Muscle layer of duodenum (tissue), 2 donors: ENCODE results near the gene CHRND.

Experiments
- H3K27ac ChIP-seq: one replicate; pipeline ENCODE4 v1.7.0; 2013; ENCODE audit warnings: mild to moderate bottlenecking, low read length
- H3K27me3 ChIP-seq: one replicate; pipeline ENCODE4 v1.7.0; 2013; ENCODE audit warnings: low read depth, mild to moderate bottlenecking, control low read depth, low read length
- H3K36me3 ChIP-seq, 2 donors: one replicate each; pipeline ENCODE4 v1.7.0; 2013; ENCODE audit warnings: low read length in 2 of 2, control low read depth in 1 of 2, mild to moderate bottlenecking in 1 of 2; ENCODE audit not compliant: insufficient read depth in 2 of 2, control insufficient read depth in 1 of 2
- H3K4me1 ChIP-seq, 2 donors: one replicate each; pipeline ENCODE4 v1.7.0; 2013; ENCODE audit warnings: low read length in 2 of 2, mild to moderate bottlenecking in 2 of 2, control low read depth in 1 of 2, moderate library complexity in 1 of 2; ENCODE audit not compliant: insufficient read depth in 2 of 2, control insufficient read depth in 1 of 2
- H3K4me3 ChIP-seq, 2 donors: one replicate each; pipeline ENCODE4 v1.7.0; 2013; ENCODE audit warnings: low read length in 2 of 2, low read depth in 1 of 2, mild to moderate bottlenecking in 1 of 2
- H3K9me3 ChIP-seq, 2 donors: one replicate each; pipeline ENCODE4 v1.7.0; 2013; ENCODE audit warnings: low read length in 2 of 2, control low read depth in 1 of 2, mild to moderate bottlenecking in 1 of 2; ENCODE audit not compliant: control insufficient read depth in 1 of 2
- donor health status: healthy.

CHRND gene

DNA sequence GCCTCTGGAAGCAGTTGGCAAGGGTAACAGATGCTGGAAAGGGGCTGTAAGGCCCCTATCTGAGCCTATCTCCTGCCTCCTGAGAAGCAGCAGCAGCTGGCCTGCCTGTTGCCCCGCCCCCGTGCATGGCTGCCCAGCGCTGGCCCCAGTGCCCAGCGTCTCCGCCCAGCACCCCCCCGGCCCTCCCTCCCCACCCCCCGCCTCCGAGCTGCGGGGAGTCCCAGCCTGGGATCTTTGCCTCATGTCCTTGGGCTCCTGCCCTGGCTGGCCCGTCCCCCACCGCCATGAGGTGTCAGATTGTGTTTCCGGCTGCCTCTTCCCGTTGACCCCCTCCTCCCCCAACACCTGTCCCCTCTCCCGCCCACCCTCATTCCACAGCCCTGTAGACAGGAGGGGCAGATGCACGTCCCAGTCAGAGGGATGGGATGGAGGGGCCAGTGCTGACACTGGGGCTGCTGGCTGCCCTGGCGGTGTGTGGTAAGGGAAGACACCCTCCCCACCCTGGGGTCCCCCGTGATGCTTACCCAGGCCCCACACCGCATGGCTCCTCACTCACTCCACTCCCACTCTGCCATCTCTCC lies at the start of gene CHRND:
TSS of gene CHRND (plus strand) at position 370 of the 581 bp plus-strand sequence. CDS start at position 426, 56 bp downstream.
- no peaks in the 10 kb centered on the region for H3K36me3 ChIP-seq
- H3K4me1 ChIP-seq = peaks cover 0 to 28% of the 10 kb centered on the region in 2 donors
- peaks cover 19% of the 10 kb centered on the region for H3K27me3 ChIP-seq
- no peak within 1 kb of the TSS for H3K4me3 ChIP-seq
- no peak within 1 kb of the TSS for H3K27ac ChIP-seq
- no peaks in the 10 kb centered on the region for H3K9me3 ChIP-seq

DNA sequence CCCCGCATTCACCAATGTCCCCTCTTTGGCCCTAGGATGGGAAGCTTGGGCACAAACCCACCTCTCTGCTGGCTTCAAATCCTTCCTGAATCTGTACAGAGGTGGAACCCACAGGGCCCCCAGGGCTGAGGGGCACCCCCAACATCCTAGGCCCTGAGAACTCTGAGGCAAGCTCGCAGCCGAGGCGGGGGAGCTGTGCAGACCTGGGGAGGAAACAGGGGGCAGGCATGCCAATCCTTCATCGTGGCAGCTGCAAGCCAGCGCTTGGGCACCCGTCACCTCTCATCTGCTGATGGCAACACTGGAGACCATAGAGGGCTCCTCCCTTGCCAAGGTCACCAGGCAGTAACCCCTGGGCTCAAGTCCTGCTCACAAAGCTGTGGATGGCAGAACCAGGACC lies 49.2 kb upstream of the CHRND start:
- Histone ChIP-seq H3K36me3 (no peaks in the 10 kb centered on the region), H3K27ac (no peak overlapping the region), H3K4me3 (no peak overlapping the region), H3K4me1 (no peaks in the 10 kb centered on the region), H3K9me3 (peaks cover 2 to 5% of the 10 kb centered on the region in 2 donors), H3K27me3 (no peaks in the 10 kb centered on the region)

DNA sequence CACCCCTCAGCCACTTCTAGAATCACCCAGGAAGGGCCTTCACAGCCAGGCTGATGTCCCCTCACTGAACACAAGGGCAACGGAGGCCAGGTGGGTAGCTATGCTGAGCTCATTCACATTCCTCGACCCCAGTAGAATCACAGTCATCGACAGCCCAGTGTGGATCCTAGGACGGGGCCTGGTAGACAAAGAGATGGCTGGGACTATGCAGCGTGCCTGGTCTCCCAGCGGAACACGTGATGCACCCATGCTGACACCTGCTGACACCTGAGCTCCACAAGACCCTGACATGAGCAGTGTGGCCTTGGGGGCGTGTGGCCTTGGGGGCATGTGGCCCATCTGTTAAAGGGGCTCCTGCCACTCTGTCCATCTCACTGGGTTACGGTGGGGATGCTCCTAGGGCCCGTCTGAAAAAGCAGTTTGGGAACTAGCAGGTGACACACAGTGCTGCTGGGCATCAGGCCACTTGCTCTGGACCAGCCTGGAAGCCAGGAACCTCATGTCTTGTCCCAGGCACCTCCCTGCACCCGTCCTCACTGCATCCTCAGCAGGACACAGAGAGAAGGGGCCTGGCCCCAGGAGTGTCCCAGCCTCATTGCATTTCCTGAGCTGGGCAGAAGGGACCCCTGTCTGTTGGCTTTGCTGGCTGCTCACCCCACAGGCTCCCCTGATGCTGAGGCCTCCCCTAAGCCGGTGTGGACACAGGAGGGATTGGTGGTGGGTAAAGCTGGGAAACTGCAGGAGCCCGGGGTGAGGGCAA lies 48.0 kb upstream of the CHRND start:
- Histone ChIP-seq H3K4me1 (no peaks in the 10 kb centered on the region), H3K27ac (no peak overlapping the region), H3K27me3 (no peaks in the 10 kb centered on the region)

DNA sequence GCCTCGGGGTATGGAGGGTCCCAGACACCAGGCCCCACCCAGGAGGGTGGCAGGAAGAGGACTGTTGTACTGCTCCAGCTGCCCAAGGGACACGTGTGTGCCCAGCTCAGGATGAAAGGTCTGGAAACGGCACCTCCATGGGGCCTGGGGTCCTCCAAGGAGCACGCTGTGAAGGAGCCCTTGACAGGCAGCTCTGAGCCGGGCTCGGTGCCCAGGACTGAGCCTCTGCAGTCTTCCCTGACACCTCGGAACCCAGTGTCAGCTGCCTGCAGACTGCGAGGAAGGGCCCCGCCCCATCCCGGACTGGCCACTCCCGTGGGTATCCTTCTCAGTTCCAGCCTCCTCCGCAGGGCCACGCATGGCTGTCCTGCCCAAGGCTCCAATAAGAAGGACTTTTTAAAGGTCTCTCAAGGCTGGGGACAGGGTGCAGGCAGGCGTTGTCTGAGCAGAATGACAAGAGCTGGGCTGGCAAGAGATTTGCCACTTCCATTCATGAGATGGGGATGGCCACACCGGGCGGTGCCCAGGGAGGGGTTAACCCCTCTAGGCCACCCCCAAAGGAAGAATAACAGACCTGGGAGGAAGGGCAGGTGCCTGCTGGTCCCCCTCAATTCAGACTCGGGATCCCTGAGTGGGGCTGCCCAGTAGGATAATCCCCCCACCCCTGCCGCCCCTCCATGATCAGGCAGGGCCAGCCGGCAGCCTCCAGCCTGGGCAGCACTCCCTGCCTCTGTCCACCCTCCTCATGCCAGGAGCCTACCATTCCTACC lies 47.2 kb upstream of the CHRND start:
- no peak overlapping the region for H3K27ac ChIP-seq
- H3K4me1 ChIP-seq = no peaks in the 10 kb centered on the region
- H3K4me3 ChIP-seq = no peak overlapping the region
- no peaks in the 10 kb centered on the region for H3K36me3 ChIP-seq
- no peaks in the 10 kb centered on the region for H3K27me3 ChIP-seq
- H3K9me3 ChIP-seq = no peaks in the 10 kb centered on the region

More for the DNA sequence above, 48.0 kb upstream of the CHRND start:
- no peak overlapping the region for H3K4me3 ChIP-seq
- no peaks in the 10 kb centered on the region for H3K9me3 ChIP-seq
- H3K36me3 ChIP-seq = no peaks in the 10 kb centered on the region

DNA sequence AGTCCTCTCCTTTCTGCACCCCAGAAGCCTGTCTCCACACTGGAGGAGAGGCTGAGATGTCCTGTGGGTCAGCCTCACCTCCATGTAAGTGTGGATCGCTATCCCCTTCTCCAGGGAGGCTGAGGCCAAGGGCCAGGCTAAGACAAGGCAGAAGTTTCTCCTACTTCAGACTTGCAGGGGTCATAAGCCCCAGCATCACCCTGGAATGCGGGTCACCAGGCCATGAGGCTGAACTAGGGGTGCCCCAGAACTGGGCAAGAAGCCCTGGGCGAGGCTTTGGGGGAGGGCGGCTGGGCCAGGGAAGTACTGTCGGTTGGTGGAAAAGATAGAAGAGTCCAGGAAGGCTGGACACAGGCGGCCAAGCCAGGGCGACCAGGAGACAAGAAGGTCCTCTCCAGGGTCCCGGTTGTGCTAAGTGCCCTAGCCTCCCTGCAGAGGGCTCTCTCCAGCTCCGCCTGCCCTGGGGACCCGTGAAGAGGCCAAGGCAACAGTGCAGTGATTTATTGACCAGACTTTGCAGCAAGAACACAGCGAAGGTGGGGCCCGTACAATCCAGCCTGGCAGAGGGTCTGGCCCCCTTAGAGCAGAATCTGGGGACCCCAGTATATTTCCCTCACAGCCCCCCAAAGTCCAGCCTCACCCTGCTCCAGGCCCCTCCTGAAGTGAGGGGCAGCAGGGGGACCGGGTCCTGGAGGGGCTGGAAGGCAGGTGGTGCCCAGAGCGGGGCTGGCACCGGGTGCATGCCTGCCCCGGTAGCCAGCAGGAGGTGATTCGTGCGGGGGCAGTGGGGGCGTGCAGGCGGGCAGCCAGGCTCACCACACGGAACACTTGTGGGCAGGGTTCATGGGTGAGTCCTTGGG lies 46.4 kb upstream of the CHRND start:
- H3K4me1 ChIP-seq = no peaks in the 10 kb centered on the region
- no peaks in the 10 kb centered on the region for H3K36me3 ChIP-seq
- H3K9me3 ChIP-seq = no peaks in the 10 kb centered on the region
- no peak overlapping the region for H3K4me3 ChIP-seq
- peaks cover under 1% of the 10 kb centered on the region for H3K27me3 ChIP-seq
- no peak overlapping the region for H3K27ac ChIP-seq

DNA sequence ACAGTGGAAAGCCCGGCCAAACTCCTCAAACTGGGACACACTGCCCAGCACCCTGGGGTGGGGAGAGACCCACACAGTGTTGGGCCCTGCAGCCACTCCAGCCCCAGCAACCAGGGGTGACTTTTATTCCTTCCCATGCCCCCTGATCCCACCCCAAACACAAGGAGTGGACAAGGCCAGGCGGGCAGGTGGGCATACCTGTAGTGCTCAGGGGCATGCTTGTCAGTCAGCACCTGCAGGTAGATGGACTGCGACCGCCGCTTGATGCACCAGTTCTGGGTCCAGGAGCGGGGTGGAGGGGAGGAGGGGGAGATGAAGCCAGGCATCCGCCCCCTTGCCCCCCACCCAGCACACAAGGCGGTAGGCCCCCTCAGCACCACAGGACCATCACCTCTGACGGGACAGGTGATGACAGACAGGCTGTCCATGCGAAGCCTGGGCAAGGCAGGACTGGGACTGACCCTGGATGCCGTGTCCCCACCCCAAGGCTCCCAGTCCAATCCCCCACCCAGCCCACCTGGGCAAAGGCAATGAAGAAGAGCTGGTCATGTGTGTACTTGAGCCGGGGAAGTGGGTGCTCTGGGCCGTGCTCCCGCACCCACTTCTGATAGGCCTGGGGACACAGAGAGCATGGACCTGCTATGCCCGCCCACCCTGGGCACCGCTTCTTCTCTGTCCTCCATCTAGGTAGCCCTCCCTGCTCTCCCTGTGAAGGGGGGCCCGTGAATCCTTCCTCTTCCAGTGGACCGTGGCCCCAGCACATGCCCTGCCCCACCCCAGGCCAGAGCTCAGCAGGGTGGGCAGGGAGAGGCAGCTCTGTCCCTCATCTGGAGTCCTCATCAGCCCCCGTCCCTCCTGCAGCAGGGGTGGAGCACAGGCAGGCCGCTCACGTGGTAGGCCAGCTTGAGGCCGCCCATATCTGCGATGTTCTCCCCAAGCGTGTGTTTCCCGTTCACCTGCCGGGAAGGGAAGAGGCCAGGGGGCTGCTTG lies 45.5 kb upstream of the CHRND start:
- Histone ChIP-seq H3K27ac (no peak overlapping the region), H3K9me3 (no peaks in the 10 kb centered on the region), H3K4me1 (no peaks in the 10 kb centered on the region), H3K36me3 (no peaks in the 10 kb centered on the region), H3K4me3 (no peak overlapping the region), H3K27me3 (peaks cover 10% of the 10 kb centered on the region)

DNA sequence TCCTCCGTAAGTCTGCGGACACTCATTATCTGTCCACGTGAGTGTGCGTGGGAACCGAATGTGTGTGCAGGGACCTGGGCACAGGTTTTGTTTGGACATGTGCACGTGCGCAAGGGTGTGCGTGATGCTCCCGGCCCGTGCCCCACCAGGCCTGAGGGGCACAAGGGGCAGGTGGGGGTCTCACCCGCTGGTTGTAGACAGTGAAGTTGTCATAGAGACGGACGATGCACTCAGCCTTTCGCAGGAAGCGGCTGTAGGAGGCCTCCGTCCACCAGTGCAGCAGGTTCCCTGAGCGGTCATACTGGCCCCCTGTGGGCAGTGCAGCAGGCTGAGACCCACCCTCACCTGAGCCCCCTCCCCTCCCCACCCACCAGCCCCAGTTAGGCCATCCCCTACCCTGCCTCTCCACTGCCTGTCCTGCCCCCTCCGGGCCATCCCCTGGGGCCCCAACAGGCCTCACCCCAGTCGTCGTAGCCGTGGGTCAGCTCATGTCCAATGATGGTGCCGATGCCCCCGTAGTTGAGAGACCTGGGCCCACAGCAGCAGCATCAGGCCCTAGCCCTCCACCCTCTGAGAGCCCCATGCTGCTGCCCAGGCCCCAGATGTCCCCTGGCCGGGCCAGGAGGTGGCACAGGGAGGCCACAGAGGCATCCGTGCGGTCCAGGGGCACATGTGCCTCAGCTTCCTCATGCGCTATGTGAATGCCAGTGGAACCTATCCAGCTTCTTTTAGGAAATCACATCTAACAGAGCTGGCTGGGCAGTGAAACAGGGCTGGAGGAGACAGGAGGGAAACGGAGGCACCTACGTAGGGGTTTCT lies 44.4 kb upstream of the CHRND start:
- no peak overlapping the region for H3K27ac ChIP-seq
- H3K9me3 ChIP-seq = no peaks in the 10 kb centered on the region
- peaks cover 0 to 8% of the 10 kb centered on the region in 2 donors for H3K4me1 ChIP-seq
- peaks cover 15% of the 10 kb centered on the region for H3K27me3 ChIP-seq
- H3K4me3 ChIP-seq = no peak overlapping the region
- no peaks in the 10 kb centered on the region for H3K36me3 ChIP-seq

DNA sequence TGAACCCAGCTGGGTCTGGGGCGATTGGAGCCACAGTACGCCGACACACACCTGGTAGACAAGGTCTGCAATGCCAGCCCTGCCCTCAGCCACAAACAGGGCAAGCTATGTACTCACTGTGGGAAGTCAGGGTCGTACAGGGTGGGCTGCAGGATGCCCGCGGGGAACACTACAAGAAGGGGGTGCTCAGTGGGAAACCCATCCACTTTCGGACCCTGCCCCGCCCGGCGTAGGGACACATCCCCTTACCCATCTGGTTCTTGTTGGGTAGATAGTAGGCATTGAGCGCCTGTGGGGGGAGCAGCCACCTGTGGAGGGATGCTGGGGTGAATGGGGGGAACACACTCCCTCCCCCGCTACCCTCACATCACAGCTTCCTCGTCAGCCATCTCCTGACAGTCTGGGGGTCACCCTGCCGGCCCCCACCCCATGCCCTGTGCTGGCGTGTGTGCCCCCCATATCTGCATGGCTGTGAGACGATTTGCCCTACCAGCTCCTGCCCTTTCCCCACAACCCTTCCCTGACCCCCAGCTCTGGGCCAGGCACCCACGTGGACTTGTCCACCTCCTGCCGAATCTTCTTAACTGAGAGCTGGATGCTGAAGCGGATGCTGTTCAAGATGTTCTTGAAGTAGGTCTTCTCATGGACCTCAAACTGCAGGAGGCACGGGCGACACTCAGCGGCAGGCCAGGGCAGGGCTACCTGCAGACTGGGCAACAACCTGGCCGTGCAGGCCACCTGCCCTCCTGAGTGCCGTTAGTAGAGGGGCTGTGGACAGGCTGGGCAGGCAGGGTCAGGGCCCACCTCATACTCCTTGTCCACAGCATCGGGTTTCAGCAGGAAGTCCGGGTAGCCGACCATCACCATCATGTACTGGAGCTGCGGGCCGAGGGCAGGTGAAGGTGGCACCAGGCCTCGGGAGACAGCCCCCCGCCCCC lies 43.4 kb upstream of the CHRND start:
- no peak overlapping the region for H3K27ac ChIP-seq
- peaks cover 15% of the 10 kb centered on the region for H3K27me3 ChIP-seq
- no peaks in the 10 kb centered on the region for H3K9me3 ChIP-seq

DNA sequence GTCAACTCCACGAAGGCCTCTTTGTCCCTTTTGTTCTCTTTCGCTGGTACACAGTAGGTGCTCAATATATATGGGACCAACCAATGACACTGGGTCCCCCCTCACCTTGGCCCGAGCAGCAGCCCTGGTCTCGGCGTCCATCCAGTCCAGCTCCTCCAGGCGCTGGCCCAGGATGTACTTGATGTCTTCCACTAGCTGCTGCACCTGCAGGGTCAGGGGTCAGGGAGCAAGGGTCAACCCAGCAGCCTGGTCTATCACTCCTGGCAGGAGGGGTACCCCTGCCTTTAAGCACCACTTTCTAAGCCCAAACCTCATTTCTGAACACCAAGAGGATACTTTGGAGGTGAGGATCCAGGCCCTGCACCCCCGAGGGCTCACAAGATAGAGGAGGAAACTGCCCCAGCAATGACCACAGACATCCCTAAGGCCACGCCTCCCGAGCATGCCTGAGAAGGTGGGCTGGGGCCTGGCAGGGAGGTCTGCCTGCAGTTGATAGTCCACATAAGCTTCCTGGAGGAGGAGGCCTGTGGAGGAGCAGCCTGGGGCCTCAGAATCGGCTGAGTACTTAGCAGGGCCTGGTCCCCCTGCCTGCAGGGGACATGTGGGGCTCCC lies 42.5 kb upstream of the CHRND start:
- Histone ChIP-seq H3K27me3 (peaks cover 15% of the 10 kb centered on the region), H3K36me3 (no peaks in the 10 kb centered on the region), H3K9me3 (no peaks in the 10 kb centered on the region), H3K4me1 (peaks cover 0 to 19% of the 10 kb centered on the region in 2 donors), H3K4me3 (no peak overlapping the region), H3K27ac (no peak overlapping the region)

More for the DNA sequence above, 43.4 kb upstream of the CHRND start:
- H3K4me1 ChIP-seq = peaks cover 0 to 19% of the 10 kb centered on the region in 2 donors
- H3K4me3 ChIP-seq = no peak overlapping the region
- H3K36me3 ChIP-seq = no peaks in the 10 kb centered on the region
